DND-41 (cell line): Measurements from ENCODE around the gene DPPA5.

Experiments used
- ATAC-seq: fragments of 200-7000 bp; cut with Tn5 transposase; 3 replicates; pipeline ENCODE4 v1.9.1; 2021; ENCODE audit warnings: low read depth; ENCODE audit not compliant: insufficient read depth
- DNase-seq: peaks from one replicate; pipeline ENCODE4 v3.0.0-alpha.2; 2020
- H2AFZ ChIP-seq: 2 replicates; pipeline ENCODE4 v1.6.0; 2012; ENCODE audit warnings: low read depth, low read length
- H3K27ac ChIP-seq: 2 replicates; pipeline ENCODE4 v1.5.1; 2012; ENCODE audit warnings: low read length, inconsistent platforms
- H3K27me3 ChIP-seq: fragments of 200-600 bp; sonication (generic); 2 replicates; pipeline ENCODE4 v1.6.0; 2012; ENCODE audit warnings: low read length, mild to moderate bottlenecking, inconsistent platforms; ENCODE audit not compliant: insufficient read depth, poor library complexity
- H3K36me3 ChIP-seq: 2 replicates; pipeline ENCODE4 v1.5.1; 2012; ENCODE audit warnings: low read length, inconsistent platforms; ENCODE audit not compliant: insufficient read depth
- H3K4me1 ChIP-seq: 2 replicates; pipeline ENCODE4 v1.5.1; 2012; ENCODE audit warnings: mild to moderate bottlenecking, low read length; ENCODE audit not compliant: insufficient read depth
- H3K4me2 ChIP-seq: 2 replicates; pipeline ENCODE4 v1.6.0; 2012; ENCODE audit warnings: mild to moderate bottlenecking, moderate library complexity, low read length, inconsistent platforms; ENCODE audit not compliant: insufficient read depth
- H3K4me3 ChIP-seq, 2 experiments: fragments of 200-600 bp in 1 of 2; shearing (Covaris generic) in 1 of 2; 2 replicates each; pipeline ENCODE4 v1.5.1; 2012 to 2016; ENCODE audit warnings: inconsistent platforms in 2 of 2, low read length in 2 of 2, mild to moderate bottlenecking in 2 of 2, low read depth in 1 of 2, moderate library complexity in 1 of 2
- H3K79me2 ChIP-seq: 2 replicates; pipeline ENCODE4 v1.6.0; 2012; ENCODE audit warnings: low read length, inconsistent platforms; ENCODE audit not compliant: insufficient read depth
- H3K9ac ChIP-seq: 2 replicates; pipeline ENCODE4 v1.6.0; 2012; ENCODE audit warnings: low read depth, mild to moderate bottlenecking, inconsistent platforms, low read length, moderate library complexity
- H3K9me3 ChIP-seq: 2 replicates; pipeline ENCODE4 v1.5.1; 2012; ENCODE audit warnings: low read length, moderate library complexity, mild to moderate bottlenecking, inconsistent platforms; ENCODE audit not compliant: insufficient read depth, severe bottlenecking
- H4K20me1 ChIP-seq: 2 replicates; pipeline ENCODE4 v1.6.0; 2012; ENCODE audit warnings: low read length; ENCODE audit not compliant: insufficient read depth
- EZH2 ChIP-seq: IDR thresholded peaks from 3 replicates; pipeline ENCODE4 v1.6.1; 2012; ENCODE audit warnings: borderline replicate concordance, low read depth, mild to moderate bottlenecking, moderate library complexity, low read length, inconsistent platforms; ENCODE audit not compliant: severe bottlenecking
- TF ChIP-seq, protein P1 (sequence below): IDR thresholded peaks from 2 replicates; pipeline ENCODE4 v1.5.1; 2012; ENCODE audit warnings: borderline replicate concordance, low read length, moderate library complexity, mild to moderate bottlenecking; ENCODE audit not compliant: poor library complexity, severe bottlenecking; ENCODE audit errors: extremely low read depth

Gene DPPA5

DNA sequence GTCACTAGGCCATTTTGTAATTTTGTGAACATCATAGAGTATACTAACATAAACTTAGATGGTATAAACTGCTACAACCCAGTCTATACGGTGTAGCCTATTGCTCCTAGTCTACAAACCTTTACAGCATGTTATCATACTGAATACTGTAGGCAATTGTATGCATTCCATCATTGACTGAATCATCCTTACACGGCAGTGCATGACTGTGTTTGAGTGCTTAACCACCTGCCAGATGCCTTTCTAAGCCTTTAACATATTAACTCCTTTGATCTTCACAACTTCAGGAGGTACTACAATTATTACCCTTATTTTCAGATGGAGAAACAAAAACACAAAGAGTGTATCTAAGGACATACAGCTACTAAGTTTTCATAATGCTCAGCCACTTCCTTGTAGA is 14.0 kb downstream of the DPPA5 start:
- Histone ChIP-seq H2AFZ (no peak overlapping the region), H3K36me3 (no peaks in the 10 kb centered on the region), H3K27ac (no peak overlapping the region), H3K4me2 (no peak overlapping the region), H3K9ac (no peak overlapping the region), H4K20me1 (no peaks in the 10 kb centered on the region), H3K4me1 (no peaks in the 10 kb centered on the region), H3K27me3 (no peaks in the 10 kb centered on the region), H3K79me2 (no peaks in the 10 kb centered on the region), H3K4me3 (no peak overlapping the region), H3K9me3 (no peaks in the 10 kb centered on the region)
- TF ChIP-seq, protein P1, sequence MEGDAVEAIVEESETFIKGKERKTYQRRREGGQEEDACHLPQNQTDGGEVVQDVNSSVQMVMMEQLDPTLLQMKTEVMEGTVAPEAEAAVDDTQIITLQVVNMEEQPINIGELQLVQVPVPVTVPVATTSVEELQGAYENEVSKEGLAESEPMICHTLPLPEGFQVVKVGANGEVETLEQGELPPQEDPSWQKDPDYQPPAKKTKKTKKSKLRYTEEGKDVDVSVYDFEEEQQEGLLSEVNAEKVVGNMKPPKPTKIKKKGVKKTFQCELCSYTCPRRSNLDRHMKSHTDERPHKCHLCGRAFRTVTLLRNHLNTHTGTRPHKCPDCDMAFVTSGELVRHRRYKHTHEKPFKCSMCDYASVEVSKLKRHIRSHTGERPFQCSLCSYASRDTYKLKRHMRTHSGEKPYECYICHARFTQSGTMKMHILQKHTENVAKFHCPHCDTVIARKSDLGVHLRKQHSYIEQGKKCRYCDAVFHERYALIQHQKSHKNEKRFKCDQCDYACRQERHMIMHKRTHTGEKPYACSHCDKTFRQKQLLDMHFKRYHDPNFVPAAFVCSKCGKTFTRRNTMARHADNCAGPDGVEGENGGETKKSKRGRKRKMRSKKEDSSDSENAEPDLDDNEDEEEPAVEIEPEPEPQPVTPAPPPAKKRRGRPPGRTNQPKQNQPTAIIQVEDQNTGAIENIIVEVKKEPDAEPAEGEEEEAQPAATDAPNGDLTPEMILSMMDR, result no peak
- TF ChIP-seq EZH2, result no peak
- DNase-seq (no peak), ATAC-seq (no peak)

- H3K36me3 ChIP-seq, result no peaks in the 10 kb centered on the region
- H4K20me1 ChIP-seq, result no peaks in the 10 kb centered on the region
- no peak overlapping the region for H2AFZ ChIP-seq
- H3K27me3 ChIP-seq, result no peaks in the 10 kb centered on the region
- no peaks in the 10 kb centered on the region for H3K4me1 ChIP-seq
- H3K79me2 ChIP-seq, result no peaks in the 10 kb centered on the region
- no peak overlapping the region for H3K4me2 ChIP-seq
- H3K27ac ChIP-seq, result no peak overlapping the region
- ATAC-seq (no peak), DNase-seq (no peak)
- H3K9ac ChIP-seq, result no peak overlapping the region
- H3K4me3 ChIP-seq, result no peak overlapping the region
- TF ChIP-seq, protein P1, result no peak
- TF ChIP-seq EZH2, result no peak
- H3K9me3 ChIP-seq, result no peaks in the 10 kb centered on the region
Observed at GRCh38 chr6:73339340-73339739, 14.7 kb downstream of the DPPA5 start.

DNA sequence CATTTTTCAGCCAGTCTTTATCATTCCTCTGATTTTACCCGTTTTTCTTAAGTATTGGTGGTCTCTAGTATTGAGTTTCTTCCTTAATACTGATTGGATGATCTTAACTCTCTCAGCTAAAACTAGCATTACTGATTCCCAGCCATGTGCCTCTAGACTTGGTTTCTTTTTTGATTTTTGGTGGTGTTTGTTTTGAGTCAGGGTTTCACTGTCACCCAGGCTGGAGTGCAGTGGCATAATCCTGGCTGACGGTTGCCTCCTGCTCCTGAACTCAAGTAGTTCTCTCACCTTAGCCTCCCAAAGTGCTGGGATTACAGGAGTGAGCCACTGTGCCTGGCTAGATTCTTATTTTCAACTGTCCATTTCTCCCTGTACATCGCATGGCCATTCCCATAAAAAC is 24.9 kb downstream of the DPPA5 start:
- H3K4me3 ChIP-seq, result no peak overlapping the region
- no peak overlapping the region for H3K9ac ChIP-seq
- H2AFZ ChIP-seq, result no peak overlapping the region
- no peak for DNase-seq
- TF ChIP-seq EZH2, result no peak
- TF ChIP-seq, protein P1, result no peak
- no peaks in the 10 kb centered on the region for H3K79me2 ChIP-seq
- no peaks in the 10 kb centered on the region for H3K4me1 ChIP-seq
- H3K27me3 ChIP-seq, result peaks cover 10% of the 10 kb centered on the region
- no peaks in the 10 kb centered on the region for H3K36me3 ChIP-seq
- no peak for ATAC-seq
- H3K4me2 ChIP-seq, result no peak overlapping the region
- H3K27ac ChIP-seq, result no peak overlapping the region
- no peaks in the 10 kb centered on the region for H3K9me3 ChIP-seq
- H4K20me1 ChIP-seq, result no peaks in the 10 kb centered on the region

- H2AFZ ChIP-seq, result no peak overlapping the region
- H3K4me1 ChIP-seq, result no peaks in the 10 kb centered on the region
- no peak overlapping the region for H3K9ac ChIP-seq
- no peaks in the 10 kb centered on the region for H4K20me1 ChIP-seq
- ATAC-seq (no peak), DNase-seq (no peak)
- H3K79me2 ChIP-seq, result no peaks in the 10 kb centered on the region
- TF ChIP-seq EZH2, result no peak
- TF ChIP-seq, protein P1, result no peak
- H3K9me3 ChIP-seq, result no peaks in the 10 kb centered on the region
- H3K4me2 ChIP-seq, result no peak overlapping the region
- H3K36me3 ChIP-seq, result no peaks in the 10 kb centered on the region
- H3K27me3 ChIP-seq, result peaks cover 10% of the 10 kb centered on the region
- H3K27ac ChIP-seq, result no peak overlapping the region
- H3K4me3 ChIP-seq, result no peak overlapping the region
Observed at GRCh38 chr6:73328790-73329189, 25.3 kb downstream of the DPPA5 start.
